ENCODE measurements around the gene RPRD1B. TPM values are rescaled to one million over a fixed set of nuclear protein-coding genes. Genes with fewer than 3 reads are reported as not detected.
A peak's percentile ranks its signal among the peaks of the same experiment; 100 is the strongest.

RPRD1B gene
- total RNA-seq, 3 donors from 2014 or later, result 21.4 to 33.8 (median 31.3) TPM

- no peak for TF ChIP-seq POLR2A (IDR thresholded peaks at IDR 0.05)
- no peak for TF ChIP-seq POLR2AphosphoS5 (IDR thresholded peaks at IDR 0.05)
- TF ChIP-seq, protein P1, sequence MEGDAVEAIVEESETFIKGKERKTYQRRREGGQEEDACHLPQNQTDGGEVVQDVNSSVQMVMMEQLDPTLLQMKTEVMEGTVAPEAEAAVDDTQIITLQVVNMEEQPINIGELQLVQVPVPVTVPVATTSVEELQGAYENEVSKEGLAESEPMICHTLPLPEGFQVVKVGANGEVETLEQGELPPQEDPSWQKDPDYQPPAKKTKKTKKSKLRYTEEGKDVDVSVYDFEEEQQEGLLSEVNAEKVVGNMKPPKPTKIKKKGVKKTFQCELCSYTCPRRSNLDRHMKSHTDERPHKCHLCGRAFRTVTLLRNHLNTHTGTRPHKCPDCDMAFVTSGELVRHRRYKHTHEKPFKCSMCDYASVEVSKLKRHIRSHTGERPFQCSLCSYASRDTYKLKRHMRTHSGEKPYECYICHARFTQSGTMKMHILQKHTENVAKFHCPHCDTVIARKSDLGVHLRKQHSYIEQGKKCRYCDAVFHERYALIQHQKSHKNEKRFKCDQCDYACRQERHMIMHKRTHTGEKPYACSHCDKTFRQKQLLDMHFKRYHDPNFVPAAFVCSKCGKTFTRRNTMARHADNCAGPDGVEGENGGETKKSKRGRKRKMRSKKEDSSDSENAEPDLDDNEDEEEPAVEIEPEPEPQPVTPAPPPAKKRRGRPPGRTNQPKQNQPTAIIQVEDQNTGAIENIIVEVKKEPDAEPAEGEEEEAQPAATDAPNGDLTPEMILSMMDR (IDR thresholded peaks at IDR 0.05), result no peak
- Histone ChIP-seq H3K4me1 (peaks cover 0 to 28% of the 10 kb centered on the region in 2 donors), H3K36me3 (no peaks in the 10 kb centered on the region), H3K4me3 (peak overlapping the region; percentile 91 to 96 (median 91)), H3K9me3 (no peaks in the 10 kb centered on the region), H3K27ac (peak overlapping the region; percentile 95 to 97), H3K27me3 (no peaks in the 10 kb centered on the region)
- peak in 1 of 2 donors; percentile 49 for DNase-seq (ENCODE audit: low spot score in 2 of 2)
- intact Hi-C loops (cut with DNase I; ENCODE audit: low total_unique reads), result no loop called here
Observed at GRCh38 chr20:38032585-38033329, 789 bp upstream of the RPRD1B start.

- intact Hi-C loops (cut with DNase I; ENCODE audit: low total_unique reads), result no loop called here
- Histone ChIP-seq H3K27me3 (no peaks in the 10 kb centered on the region), H3K4me1 (peaks cover 0 to 28% of the 10 kb centered on the region in 2 donors), H3K4me3 (peak overlapping the region; percentile 91 to 96 (median 91)), H3K9me3 (no peaks in the 10 kb centered on the region), H3K27ac (peak overlapping the region; percentile 95 to 97), H3K36me3 (no peaks in the 10 kb centered on the region)
- DNase-seq (ENCODE audit: low spot score in 2 of 2), result no peak
- TF ChIP-seq, protein P1 (IDR thresholded peaks at IDR 0.05), result no peak
- TF ChIP-seq POLR2A (IDR thresholded peaks at IDR 0.05) (no peak), POLR2AphosphoS5 (IDR thresholded peaks at IDR 0.05) (no peak)
Observed at GRCh38 chr20:38034108-38034649, 633 bp downstream of the RPRD1B start.

GRCh38 chr20:38034961-38035360 is 1.4 kb downstream of the RPRD1B start:
- H3K4me3 ChIP-seq, result peak overlapping the region; percentile 91 to 96 (median 91)
- peaks cover 0 to 28% of the 10 kb centered on the region in 2 donors for H3K4me1 ChIP-seq
- H3K36me3 ChIP-seq, result no peaks in the 10 kb centered on the region
- H3K9me3 ChIP-seq, result no peaks in the 10 kb centered on the region
- no peak overlapping the region for H3K27ac ChIP-seq
- intact Hi-C loops (cut with DNase I; ENCODE audit: low total_unique reads), result no loop called here
- DNase-seq (ENCODE audit: low spot score in 2 of 2), result no peak
- no peaks in the 10 kb centered on the region for H3K27me3 ChIP-seq
- TF ChIP-seq, protein P1 (IDR thresholded peaks at IDR 0.05), result no peak
- no peak for TF ChIP-seq POLR2A (IDR thresholded peaks at IDR 0.05)
- no peak for TF ChIP-seq POLR2AphosphoS5 (IDR thresholded peaks at IDR 0.05)

- no peak for DNase-seq (ENCODE audit: low spot score in 2 of 2)
- Histone ChIP-seq H3K27ac (no peak overlapping the region), H3K4me1 (peaks cover 0 to 28% of the 10 kb centered on the region in 2 donors), H3K27me3 (no peaks in the 10 kb centered on the region), H3K4me3 (peak overlapping the region in 1 of 3 donors; percentile 1), H3K36me3 (no peaks in the 10 kb centered on the region), H3K9me3 (no peaks in the 10 kb centered on the region)
- TF ChIP-seq, protein P1 (IDR thresholded peaks at IDR 0.05), result no peak
- TF ChIP-seq POLR2A (IDR thresholded peaks at IDR 0.05) (no peak), POLR2AphosphoS5 (IDR thresholded peaks at IDR 0.05) (no peak)
- intact Hi-C loops (cut with DNase I; ENCODE audit: low total_unique reads), result no loop called here
Observed at GRCh38 chr20:38036366-38036765, 2.8 kb downstream of the RPRD1B start.

GRCh38 chr20:38040276-38040675 is 6.7 kb downstream of the RPRD1B start:
- TF ChIP-seq, protein P1 (IDR thresholded peaks at IDR 0.05), result no peak
- no peak for TF ChIP-seq POLR2A (IDR thresholded peaks at IDR 0.05)
- TF ChIP-seq POLR2AphosphoS5 (IDR thresholded peaks at IDR 0.05), result no peak
- intact Hi-C loops (cut with DNase I; ENCODE audit: low total_unique reads), result no loop called here
- Histone ChIP-seq H3K27me3 (no peaks in the 10 kb centered on the region), H3K36me3 (no peaks in the 10 kb centered on the region), H3K27ac (no peak overlapping the region), H3K4me1 (peaks cover 0 to 13% of the 10 kb centered on the region in 2 donors), H3K9me3 (no peaks in the 10 kb centered on the region), H3K4me3 (no peak overlapping the region)
- no peak for DNase-seq (ENCODE audit: low spot score in 2 of 2)
